DMS 273 (cell line): Measurements from ENCODE around the gene TAGLN3.
A peak's percentile ranks its signal among the peaks of the same experiment; 100 is the strongest.

Experiments used
- DNase-seq: peaks from one replicate; lab custom pipeline; 2025; ENCODE audit not compliant: unreplicated experiment; lab: John Stamatoyannopoulos, UW

The TAGLN3 gene

DNA sequence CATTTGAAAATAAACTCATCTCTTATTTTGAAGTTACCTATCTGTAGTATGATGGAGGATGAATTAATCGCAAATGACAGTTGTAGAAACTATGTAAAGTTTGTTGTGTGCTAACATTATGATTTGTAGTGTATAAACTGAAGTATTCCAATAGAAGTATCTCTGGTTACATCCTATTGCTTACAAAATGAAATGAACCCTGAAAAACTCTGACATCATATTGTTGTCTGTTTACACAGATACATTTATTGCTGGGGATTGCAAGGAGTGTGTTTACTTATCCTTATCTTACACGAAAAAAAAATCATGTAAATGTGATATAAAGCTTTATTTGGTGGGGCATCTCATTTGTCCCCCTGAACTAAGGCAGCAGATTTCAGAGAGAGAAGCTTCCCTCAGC is 22.5 kb upstream of the TAGLN3 start:
- DNase-seq: no peak

DNA sequence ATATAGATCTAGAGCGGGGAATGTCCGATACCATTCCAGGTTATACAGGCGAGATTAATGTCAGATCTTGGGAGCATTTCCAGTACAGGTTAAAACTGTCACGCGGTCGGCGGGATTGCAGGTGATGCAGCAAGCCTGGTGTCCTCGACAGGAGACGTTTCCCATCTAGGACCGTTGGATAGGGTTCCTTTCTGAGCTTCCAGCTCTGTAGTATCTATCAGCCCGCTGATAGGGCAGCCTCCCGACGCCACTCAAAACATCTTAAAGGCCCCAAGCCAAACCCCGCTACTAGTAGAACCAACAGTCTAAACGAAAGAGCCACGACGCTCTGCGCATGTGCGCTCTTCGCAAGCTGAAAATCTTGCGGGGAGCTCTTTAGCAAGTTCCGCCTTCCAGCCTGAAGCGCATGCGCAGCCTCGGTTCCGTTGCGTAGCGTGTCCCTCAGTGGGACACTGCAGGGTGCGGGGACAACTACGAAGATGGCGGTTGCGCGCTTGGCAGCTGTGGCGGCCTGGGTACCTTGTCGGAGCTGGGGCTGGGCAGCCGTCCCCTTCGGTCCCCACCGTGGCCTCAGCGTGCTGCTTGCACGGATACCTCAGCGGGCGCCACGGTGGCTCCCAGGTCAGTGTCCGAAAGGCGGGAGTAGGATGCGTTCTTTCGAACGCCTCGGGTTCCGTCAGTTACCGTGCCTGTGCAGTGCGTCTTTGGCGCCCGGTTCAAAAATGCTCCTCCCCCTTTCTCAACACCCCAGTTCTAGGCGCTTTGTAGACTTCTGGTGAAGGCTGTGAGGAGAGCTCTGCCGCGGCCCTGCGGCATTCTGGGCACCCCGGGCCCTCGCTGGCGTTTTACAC is 19.9 kb upstream of the TAGLN3 start, which contains the start of gene ABHD10:
Gene ABHD10 (plus strand): TSS at position 444 of the 851 bp plus-strand sequence. CDS start 36 bp downstream, at position 480.
- peak; percentile 99 for DNase-seq

GRCh38 chr3:111979434-111980038 is 19.2 kb upstream of the TAGLN3 start:
- peak; percentile 70 for DNase-seq

DNA sequence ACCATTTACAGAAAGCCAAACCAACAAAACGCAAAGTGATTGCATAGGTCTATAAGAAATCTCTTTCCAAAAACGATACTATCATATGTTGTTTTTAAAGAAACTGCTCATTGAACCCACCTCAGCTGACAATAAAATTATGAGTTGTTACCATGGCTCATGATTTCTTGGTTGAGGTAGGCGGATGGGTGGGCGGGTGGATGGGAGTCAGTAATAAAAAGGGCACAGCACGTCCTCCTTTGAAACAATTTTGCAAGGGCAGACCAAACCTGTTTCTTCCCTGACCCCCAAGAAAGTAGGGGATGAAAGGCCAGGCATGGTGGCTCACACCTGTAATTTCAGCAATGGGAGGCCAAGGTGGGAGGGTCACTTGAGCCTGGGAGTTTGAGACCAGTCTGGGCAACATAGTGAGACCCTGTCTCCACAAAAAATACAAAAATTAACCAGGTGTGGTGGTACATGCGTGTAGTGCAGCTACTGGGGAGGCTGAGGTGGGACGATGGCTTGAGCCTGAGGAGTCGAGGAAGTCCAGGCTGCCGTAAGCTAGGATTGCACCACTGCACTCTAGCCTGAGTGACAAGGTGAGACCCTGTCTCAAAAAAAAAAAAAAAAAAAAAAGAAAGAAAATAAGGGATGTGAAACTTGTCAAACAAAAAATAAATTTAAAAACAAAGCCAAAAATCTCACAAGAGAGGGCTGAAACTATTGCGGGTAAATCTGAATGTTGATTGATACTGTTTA is 17.8 kb upstream of the TAGLN3 start:
- DNase-seq: no peak

- DNase-seq: no peak
Observed at GRCh38 chr3:111981457-111981763, 17.3 kb upstream of the TAGLN3 start.

DNA sequence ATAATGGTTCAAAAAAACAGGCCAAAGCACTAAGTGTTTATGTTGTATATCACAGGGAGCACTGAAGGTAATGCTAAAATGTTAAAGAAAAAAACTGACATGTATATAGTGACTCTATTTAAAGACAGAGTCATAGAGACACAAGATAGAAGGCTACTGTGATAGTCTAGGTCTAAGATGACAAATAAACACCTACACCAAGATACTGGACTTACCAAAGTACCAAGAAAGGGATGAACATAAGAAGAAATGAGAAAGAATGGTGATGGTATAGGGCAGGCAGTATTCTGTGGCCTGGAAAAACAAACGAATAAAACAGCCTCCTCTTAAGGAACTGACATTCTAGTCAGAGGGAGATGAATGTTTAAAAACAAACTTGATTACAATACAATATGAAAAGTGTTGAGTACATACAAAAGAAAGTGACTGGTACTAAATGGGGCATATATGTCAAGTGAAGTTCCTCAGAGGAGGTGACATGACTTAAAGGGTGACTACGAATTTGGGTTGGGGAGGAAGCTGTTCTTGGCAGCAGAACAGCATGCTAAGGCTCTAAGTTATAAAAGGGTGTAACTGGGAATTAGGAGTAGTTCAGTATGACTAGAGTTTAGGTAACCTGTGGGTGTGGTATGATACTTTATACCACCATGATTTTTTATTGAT is 14.0 kb upstream of the TAGLN3 start:
- no peak for DNase-seq

GRCh38 chr3:111986800-111987199 is 11.9 kb upstream of the TAGLN3 start:
- no peak for DNase-seq

GRCh38 chr3:111989061-111989678 is 9.6 kb upstream of the TAGLN3 start:
- DNase-seq: peak; percentile 85

GRCh38 chr3:111993038-111993437 is 5.7 kb upstream of the TAGLN3 start:
- no peak for DNase-seq

GRCh38 chr3:111999484-112000324 is 982 bp downstream of the TAGLN3 start:
- DNase-seq: no peak

DNA sequence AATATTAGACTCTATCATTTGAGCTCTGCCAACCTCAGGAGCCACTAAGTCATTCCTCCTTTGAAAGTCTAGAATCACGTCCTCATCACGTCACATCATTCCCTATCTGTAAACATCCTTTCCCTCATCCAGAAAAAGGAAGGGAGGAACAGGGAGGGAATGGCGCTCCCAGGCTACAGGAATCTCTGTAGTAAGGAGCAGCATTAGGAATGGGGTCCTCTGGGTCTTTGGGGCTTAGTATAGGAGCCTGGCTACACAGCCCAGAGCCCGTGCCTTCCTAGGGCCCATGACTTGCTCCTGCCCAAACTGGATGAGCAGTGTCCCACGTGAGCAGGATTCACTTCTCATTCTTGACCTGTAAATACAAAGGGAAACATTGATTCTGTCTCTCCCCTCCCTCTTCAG is 1.6 kb downstream of the TAGLN3 start:
- DNase-seq: no peak

- no peak for DNase-seq
Observed at GRCh38 chr3:112000966-112001365, 2.2 kb downstream of the TAGLN3 start.

DNA sequence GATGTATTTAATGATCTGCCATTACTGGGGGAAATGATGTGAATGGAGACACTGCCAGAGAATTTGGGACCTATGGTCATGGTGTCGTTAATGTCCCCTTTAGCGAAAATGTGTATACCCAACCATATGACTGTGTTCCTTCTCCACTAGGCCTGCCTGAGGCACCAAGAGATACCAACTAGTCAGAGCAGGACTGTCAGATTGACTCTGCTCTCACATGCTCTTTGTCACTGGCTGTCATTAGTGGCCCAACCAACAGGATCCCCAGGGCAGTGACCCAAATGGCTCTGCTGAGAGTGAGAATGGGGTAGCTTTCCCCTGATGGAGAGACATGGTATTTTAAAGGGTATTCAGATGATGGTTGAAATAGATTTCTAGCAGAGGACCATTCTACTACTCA is 2.8 kb downstream of the TAGLN3 start:
- DNase-seq: no peak

- no peak for DNase-seq
Observed at GRCh38 chr3:112002096-112002971, 3.6 kb downstream of the TAGLN3 start.

DNA sequence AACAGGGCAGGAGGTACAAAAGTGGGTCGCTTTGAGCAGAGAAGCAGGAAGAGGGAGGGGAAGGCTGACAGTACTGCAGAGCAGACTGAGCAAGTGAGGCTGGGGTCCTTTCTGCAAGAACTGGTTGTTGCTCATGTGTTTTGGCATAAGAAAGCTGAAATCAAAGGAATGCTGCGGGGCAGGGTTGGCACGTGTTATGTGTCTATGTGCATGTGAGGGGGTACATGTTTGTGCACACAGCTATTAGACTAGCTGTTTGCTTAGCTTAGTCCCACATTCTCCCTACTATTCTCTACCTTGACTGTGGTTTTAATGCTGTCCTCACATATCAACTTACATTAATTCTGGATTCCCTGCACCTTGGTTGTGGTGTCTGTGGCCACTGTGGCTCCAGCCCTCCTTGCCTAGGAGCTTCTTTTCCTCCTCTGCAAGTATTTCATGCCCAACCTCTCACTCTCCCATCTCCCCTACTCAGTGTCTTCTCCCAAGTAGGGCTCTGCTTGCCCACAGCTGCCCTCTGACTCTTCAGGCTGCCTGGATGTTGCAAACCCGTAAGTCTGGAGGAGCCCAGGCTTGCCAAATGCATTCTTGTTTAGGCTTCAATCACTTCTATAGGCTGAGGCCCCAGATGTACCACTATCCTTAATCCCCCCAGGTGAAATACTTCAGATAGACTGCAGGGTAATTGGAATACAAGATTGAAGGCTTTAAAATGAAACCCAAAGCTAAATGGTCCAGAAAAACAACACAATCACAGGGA is 4.8 kb downstream of the TAGLN3 start:
- no peak for DNase-seq

GRCh38 chr3:112004187-112004586 is 5.5 kb downstream of the TAGLN3 start:
- DNase-seq: no peak

- DNase-seq: no peak
Observed at GRCh38 chr3:112004669-112005068, 5.9 kb downstream of the TAGLN3 start.

GRCh38 chr3:112005091-112005672 is 6.5 kb downstream of the TAGLN3 start:
- DNase-seq: no peak
